Liver (tissue), 3 donors: ENCODE measurements around the gene CACNG4.

Experiments
- ATF3 ChIP-seq: IDR thresholded peaks from 2 replicates; pipeline ENCODE4 v1.6.1; 2016; ENCODE audit warnings: antibody characterized with exemption
- CTCF ChIP-seq: fragments of 150-350 bp; IDR thresholded peaks from 2 replicates; pipeline ENCODE4 v1.5.1; 2017; ENCODE audit warnings: improper control_type of control experiment, low read depth, low read length; ENCODE audit not compliant: missing input control
- EGR1 ChIP-seq, 2 donors: IDR thresholded peaks; 2 replicates each; pipeline ENCODE4 v1.6.1; 2016 to 2018; ENCODE audit warnings: antibody characterized with exemption in 2 of 2, low read depth in 2 of 2
- GABPA ChIP-seq, 2 donors: IDR thresholded peaks in 1 of 2; conservative IDR thresholded peaks in 1 of 2; 2 replicates each; pipeline ENCODE4 v1.6.1; 2016; ENCODE audit warnings: antibody characterized with exemption in 2 of 2, mild to moderate bottlenecking in 1 of 2, moderate library complexity in 1 of 2
- JUND ChIP-seq, 2 donors: IDR thresholded peaks; 2 replicates each; pipeline ENCODE4 v1.6.1; 2016; ENCODE audit warnings: antibody characterized with exemption in 2 of 2
- NR2F2 ChIP-seq: IDR thresholded peaks from 2 replicates; pipeline ENCODE4 v1.6.1; 2016; ENCODE audit warnings: antibody characterized with exemption
- RAD21 ChIP-seq, 2 donors: IDR thresholded peaks; 2 replicates each; pipeline ENCODE4 v1.6.1; 2016; ENCODE audit warnings: antibody characterized with exemption in 2 of 2, mild to moderate bottlenecking in 2 of 2
- RXRA ChIP-seq, 2 donors: IDR thresholded peaks; 2 replicates each; pipeline ENCODE4 v1.6.1; 2017 to 2018; ENCODE audit warnings: antibody characterized with exemption in 2 of 2, mild to moderate bottlenecking in 1 of 2
- SP1 ChIP-seq: IDR thresholded peaks from 2 replicates; pipeline ENCODE4 v1.6.1; 2018; ENCODE audit warnings: antibody characterized with exemption, mild to moderate bottlenecking
- TAF1 ChIP-seq: conservative IDR thresholded peaks from 2 replicates; pipeline ENCODE4 v1.6.1; 2016; ENCODE audit warnings: antibody characterized with exemption, mild to moderate bottlenecking
- TF ChIP-seq, protein P1 (sequence below): IDR thresholded peaks from 2 replicates; pipeline ENCODE4 v1.6.1; 2016; ENCODE audit warnings: antibody characterized with exemption
- TF ChIP-seq, protein P2 (sequence below): IDR thresholded peaks from 2 replicates; pipeline ENCODE4 v1.6.1; 2016; ENCODE audit warnings: antibody characterized with exemption, mild to moderate bottlenecking
- TF ChIP-seq, protein P3 (sequence below): IDR thresholded peaks from 2 replicates; pipeline ENCODE4 v1.6.1; 2016; ENCODE audit warnings: antibody characterized with exemption
- donor health status: healthy.
- donor health status: healthy.

DNA sequence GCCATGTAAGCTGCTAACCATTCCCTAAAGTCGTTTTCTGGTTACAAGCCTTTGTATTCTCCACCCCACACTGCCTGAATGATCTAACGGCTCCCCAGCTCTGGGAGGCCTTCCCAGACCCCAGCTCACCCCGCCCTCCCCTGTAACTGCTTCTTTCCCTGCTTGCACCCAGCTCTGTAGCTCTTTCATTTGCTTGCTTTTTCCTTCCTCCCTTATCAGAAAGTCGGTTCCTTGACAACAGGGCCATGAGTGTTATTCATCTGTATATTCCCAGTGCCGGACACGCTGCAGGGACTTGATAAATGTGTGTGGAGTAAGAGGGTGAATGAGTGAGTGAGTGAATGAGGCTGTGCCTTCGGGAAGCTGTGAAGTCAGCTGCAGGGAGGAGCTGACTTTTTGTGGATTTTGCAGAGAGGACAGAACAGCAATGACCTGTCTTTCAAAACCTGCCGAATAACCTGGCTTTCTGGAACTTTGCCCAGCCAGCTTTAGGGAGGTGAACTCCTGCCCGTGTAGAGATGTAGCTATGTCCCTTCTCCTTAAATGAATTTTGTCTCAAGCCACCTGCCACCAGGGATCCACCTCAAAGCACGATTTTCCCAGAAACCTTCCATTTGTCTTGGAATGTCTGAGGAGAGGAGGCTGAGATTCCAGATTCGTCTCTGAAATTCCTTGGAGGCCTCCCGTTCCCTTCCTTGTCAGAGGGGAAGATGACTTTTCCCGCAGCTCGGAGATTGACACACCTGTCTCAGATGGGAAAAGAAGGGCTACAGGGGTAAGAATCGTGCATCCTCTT is 20.0 kb upstream of the CACNG4 start:
- TF ChIP-seq CTCF (no peak), RXRA (IDR thresholded peaks at IDR 0.05) (no peak), ATF3 (no peak), TAF1 (no peak), RAD21 (IDR thresholded peaks at IDR 0.05) (no peak), JUND (IDR thresholded peaks at IDR 0.05) (no peak), GABPA (IDR thresholded peaks at IDR 0.05 in 1 of 2, conservative IDR thresholded peaks at IDR 0.05 in 1 of 2) (no peak), EGR1 (IDR thresholded peaks at IDR 0.05; ENCODE audit: low read depth in 2 of 2) (no peak), NR2F2 (no peak), SP1 (no peak)
- TF ChIP-seq, protein P1, sequence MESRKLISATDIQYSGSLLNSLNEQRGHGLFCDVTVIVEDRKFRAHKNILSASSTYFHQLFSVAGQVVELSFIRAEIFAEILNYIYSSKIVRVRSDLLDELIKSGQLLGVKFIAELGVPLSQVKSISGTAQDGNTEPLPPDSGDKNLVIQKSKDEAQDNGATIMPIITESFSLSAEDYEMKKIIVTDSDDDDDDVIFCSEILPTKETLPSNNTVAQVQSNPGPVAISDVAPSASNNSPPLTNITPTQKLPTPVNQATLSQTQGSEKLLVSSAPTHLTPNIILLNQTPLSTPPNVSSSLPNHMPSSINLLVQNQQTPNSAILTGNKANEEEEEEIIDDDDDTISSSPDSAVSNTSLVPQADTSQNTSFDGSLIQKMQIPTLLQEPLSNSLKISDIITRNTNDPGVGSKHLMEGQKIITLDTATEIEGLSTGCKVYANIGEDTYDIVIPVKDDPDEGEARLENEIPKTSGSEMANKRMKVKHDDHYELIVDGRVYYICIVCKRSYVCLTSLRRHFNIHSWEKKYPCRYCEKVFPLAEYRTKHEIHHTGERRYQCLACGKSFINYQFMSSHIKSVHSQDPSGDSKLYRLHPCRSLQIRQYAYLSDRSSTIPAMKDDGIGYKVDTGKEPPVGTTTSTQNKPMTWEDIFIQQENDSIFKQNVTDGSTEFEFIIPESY: no peak
- TF ChIP-seq, protein P2, sequence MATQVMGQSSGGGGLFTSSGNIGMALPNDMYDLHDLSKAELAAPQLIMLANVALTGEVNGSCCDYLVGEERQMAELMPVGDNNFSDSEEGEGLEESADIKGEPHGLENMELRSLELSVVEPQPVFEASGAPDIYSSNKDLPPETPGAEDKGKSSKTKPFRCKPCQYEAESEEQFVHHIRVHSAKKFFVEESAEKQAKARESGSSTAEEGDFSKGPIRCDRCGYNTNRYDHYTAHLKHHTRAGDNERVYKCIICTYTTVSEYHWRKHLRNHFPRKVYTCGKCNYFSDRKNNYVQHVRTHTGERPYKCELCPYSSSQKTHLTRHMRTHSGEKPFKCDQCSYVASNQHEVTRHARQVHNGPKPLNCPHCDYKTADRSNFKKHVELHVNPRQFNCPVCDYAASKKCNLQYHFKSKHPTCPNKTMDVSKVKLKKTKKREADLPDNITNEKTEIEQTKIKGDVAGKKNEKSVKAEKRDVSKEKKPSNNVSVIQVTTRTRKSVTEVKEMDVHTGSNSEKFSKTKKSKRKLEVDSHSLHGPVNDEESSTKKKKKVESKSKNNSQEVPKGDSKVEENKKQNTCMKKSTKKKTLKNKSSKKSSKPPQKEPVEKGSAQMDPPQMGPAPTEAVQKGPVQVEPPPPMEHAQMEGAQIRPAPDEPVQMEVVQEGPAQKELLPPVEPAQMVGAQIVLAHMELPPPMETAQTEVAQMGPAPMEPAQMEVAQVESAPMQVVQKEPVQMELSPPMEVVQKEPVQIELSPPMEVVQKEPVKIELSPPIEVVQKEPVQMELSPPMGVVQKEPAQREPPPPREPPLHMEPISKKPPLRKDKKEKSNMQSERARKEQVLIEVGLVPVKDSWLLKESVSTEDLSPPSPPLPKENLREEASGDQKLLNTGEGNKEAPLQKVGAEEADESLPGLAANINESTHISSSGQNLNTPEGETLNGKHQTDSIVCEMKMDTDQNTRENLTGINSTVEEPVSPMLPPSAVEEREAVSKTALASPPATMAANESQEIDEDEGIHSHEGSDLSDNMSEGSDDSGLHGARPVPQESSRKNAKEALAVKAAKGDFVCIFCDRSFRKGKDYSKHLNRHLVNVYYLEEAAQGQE: no peak
- TF ChIP-seq, protein P3, sequence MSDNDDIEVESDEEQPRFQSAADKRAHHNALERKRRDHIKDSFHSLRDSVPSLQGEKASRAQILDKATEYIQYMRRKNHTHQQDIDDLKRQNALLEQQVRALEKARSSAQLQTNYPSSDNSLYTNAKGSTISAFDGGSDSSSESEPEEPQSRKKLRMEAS: no peak
